Lung (tissue), 12 donors: ENCODE data around the gene MSANTD1. TPM values are rescaled to one million over a fixed set of nuclear protein-coding genes. Genes with fewer than 3 reads are reported as not detected.

Experiments
- ATAC-seq: fragments of 200-7000 bp; cut with Tn5 transposase; one replicate; pipeline ENCODE4 v1.9.1; 2020; ENCODE audit warnings: moderate number of reproducible peaks; ENCODE audit not compliant: insufficient read depth, low FRiP score
- DNase-seq, 3 donors: peaks; one replicate each; pipeline ENCODE4 v3.0.0-alpha.2; 2013 to 2017
- H3K27ac ChIP-seq, 2 donors: one replicate each; pipeline ENCODE4 v1.5.1; 2013; ENCODE audit warnings: mild to moderate bottlenecking in 2 of 2, moderate library complexity in 2 of 2, control low read depth in 1 of 2, inconsistent platforms in 1 of 2, low read depth in 1 of 2, low read length in 1 of 2
- H3K27me3 ChIP-seq, 3 donors: one replicate each; pipeline ENCODE4 v1.5.1; 2013; ENCODE audit warnings: low read length in 2 of 3; ENCODE audit not compliant: control insufficient read depth in 3 of 3, insufficient read depth in 3 of 3
- H3K36me3 ChIP-seq, 4 donors: one replicate each; pipeline ENCODE4 v1.5.1; 2013; ENCODE audit warnings: low read length in 4 of 4, mild to moderate bottlenecking in 1 of 4, moderate library complexity in 1 of 4; ENCODE audit not compliant: control insufficient read depth in 4 of 4, insufficient read depth in 4 of 4
- H3K4me1 ChIP-seq, 5 donors: one replicate each; pipeline ENCODE4 v1.5.1; 2013; ENCODE audit warnings: low read length in 5 of 5, mild to moderate bottlenecking in 2 of 5, moderate library complexity in 1 of 5; ENCODE audit not compliant: control insufficient read depth in 5 of 5, insufficient read depth in 5 of 5
- H3K4me3 ChIP-seq: one replicate; pipeline ENCODE4 v1.5.1; 2013; ENCODE audit warnings: mild to moderate bottlenecking, control low read depth, moderate library complexity
- H3K9ac ChIP-seq, 2 donors: one replicate each; pipeline ENCODE4 v1.5.1; 2013; ENCODE audit warnings: low read length in 2 of 2, control low read depth in 1 of 2; ENCODE audit not compliant: insufficient read depth in 1 of 2
- H3K9me3 ChIP-seq, 4 donors: one replicate each; pipeline ENCODE4 v1.5.1; 2013; ENCODE audit warnings: low read length in 3 of 4, mild to moderate bottlenecking in 1 of 4, moderate library complexity in 1 of 4; ENCODE audit not compliant: control insufficient read depth in 4 of 4, insufficient read depth in 3 of 4
- CTCF ChIP-seq: IDR thresholded peaks from 2 replicates; pipeline ENCODE4 v1.5.1; 2012; ENCODE audit warnings: mild to moderate bottlenecking; ENCODE audit errors: control extremely low read depth, extremely low read depth
- WGBS, 2 donors: extraction: QIAGEN DNeasy Blood & Tissue Kit; methylation state at CpG; one replicate each; pipeline ENCODE4 v1.1.7; 2013; 5-methylcytosine and 5-hydroxymethylcytosine counted together
- polyA plus RNA-seq, 2 donors: library from polyadenylated mRNA; stranded (reverse); fragments of 200-250 nt; gene quantifications; one replicate each; pipeline ENCODE4 v1.2.1, GENCODE V29; 2013
- total RNA-seq, 2 donors: library from RNA; depleted of rRNA in 1 of 2; stranded (reverse); fragments of >200 nt in 1 of 2; gene quantifications; one replicate each; pipeline ENCODE4 v1.2.1, GENCODE V29; 2014 to 2021
- donor health status: control.
- donor health status: control.
- donor health status: Bipolar disorder and iron deficiency.
- donor health status: healthy.
- donor health status: DM: yes; HTN: yes; CAD: no.

Gene MSANTD1
- total and polyA plus RNA-seq, 4 donors: 0.35 to 1.4 (median 0.88) TPM

GRCh38 chr4:3268395-3269104 lies 19.6 kb downstream of the MSANTD1 start:
- no peak for ATAC-seq

GRCh38 chr4:3269105-3269927 lies 20.4 kb downstream of the MSANTD1 start:
- H3K4me3 ChIP-seq: no peak overlapping the region
- DNase-seq (no peak), ATAC-seq (no peak)
- no peak overlapping the region for H3K9ac ChIP-seq
- no peak for TF ChIP-seq CTCF
- no peaks in the 10 kb centered on the region for H3K9me3 ChIP-seq
- 82 to 90% methylated on average over 25 of the region's 25 CpGs for WGBS, 2 donors
- no peaks in the 10 kb centered on the region for H3K27me3 ChIP-seq
- no peak overlapping the region for H3K27ac ChIP-seq
- no peaks in the 10 kb centered on the region for H3K36me3 ChIP-seq
- no peaks in the 10 kb centered on the region for H3K4me1 ChIP-seq

More at GRCh38 chr4:3268395-3269104, 19.6 kb downstream of the MSANTD1 start:
- Histone ChIP-seq H3K4me1 (no peaks in the 10 kb centered on the region), H3K36me3 (no peaks in the 10 kb centered on the region), H3K27ac (no peak overlapping the region), H3K4me3 (no peak overlapping the region), H3K9me3 (no peaks in the 10 kb centered on the region), H3K27me3 (no peaks in the 10 kb centered on the region), H3K9ac (no peak overlapping the region)
- WGBS, 2 donors: 87 to 92% methylated on average over 17 of the region's 17 CpGs
- no peak for DNase-seq
- TF ChIP-seq CTCF: no peak

- DNase-seq: no peak
- no peak for TF ChIP-seq CTCF
- no peak for ATAC-seq
- no peak overlapping the region for H3K27ac ChIP-seq
- H3K9ac ChIP-seq: no peak overlapping the region
- H3K4me3 ChIP-seq: no peak overlapping the region
- no peaks in the 10 kb centered on the region for H3K27me3 ChIP-seq
- WGBS, 2 donors: 84 to 88% methylated on average over 17 of the region's 17 CpGs
- H3K36me3 ChIP-seq: no peaks in the 10 kb centered on the region
- H3K9me3 ChIP-seq: no peaks in the 10 kb centered on the region
- no peaks in the 10 kb centered on the region for H3K4me1 ChIP-seq
These were observed 21.1 kb downstream of the MSANTD1 start for GRCh38 chr4:3269991-3270611.
